NCI-H146 treated with DMSO at 0.1 percent for 48 hours (cell line): Measurements from ENCODE around the gene PROCA1.
"Not testable (repeated sequence)": the region's sequence is repeated elsewhere in the genome, so short reads cannot be mapped to it uniquely, and the experiment has no call there.

Experiments
- DNase-seq: peaks from one replicate; lab custom pipeline; 2025; ENCODE audit not compliant: unreplicated experiment; lab: John Stamatoyannopoulos, UW

Gene PROCA1

DNA sequence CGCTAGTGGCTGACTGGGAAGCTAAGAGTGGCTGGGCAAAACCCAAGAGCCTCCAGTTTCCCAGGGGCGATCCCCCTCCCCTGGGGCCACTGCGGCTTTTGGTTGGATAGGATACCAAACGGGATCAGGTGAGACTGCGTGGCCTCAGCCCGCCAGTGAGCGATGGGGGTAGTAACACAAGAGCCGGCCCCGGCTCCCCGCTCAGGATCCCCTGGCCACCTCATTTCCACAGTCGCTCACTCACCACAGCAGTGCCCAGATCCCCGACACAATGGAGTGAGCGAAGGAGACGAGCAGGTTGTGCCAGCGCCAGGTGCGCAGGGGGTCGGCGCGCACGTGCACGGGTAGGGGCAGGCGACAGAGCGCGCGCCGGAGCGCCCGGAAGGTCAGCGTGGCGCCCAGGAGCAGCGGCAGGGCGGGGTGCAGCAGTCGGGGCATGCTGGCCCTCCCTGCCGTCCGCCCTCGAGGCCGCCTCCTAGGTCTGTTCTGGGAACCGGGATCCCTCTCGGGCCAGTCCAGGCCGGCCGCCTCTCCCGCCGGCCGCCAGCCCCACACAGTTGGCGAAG is 14.1 kb upstream of the PROCA1 start:
- peak; percentile 57 for DNase-seq

DNA sequence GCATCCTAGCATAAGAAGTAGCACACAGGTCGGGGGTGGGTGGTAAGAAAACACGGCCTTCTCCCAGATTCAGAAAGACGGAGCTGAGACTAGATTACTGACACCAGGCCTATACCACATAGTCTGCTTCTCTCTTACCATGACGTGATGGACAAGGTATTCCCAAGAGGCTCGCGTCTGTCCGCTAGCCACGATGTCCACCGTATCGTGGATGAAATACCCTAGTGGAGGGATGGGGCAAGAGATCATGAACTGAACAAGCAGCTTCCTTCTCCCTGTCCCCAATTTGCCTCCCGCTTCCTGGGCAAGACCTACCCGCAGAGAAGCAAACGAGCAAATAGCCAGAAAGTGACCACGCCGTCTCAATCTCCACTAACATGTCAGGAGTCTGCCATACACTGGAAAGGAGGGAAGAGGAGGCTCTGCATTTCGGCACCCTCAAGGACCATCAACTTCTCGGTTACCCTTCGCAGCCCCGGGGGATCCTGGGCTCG is 13.5 kb upstream of the PROCA1 start:
- DNase-seq = peak; percentile 36

DNA sequence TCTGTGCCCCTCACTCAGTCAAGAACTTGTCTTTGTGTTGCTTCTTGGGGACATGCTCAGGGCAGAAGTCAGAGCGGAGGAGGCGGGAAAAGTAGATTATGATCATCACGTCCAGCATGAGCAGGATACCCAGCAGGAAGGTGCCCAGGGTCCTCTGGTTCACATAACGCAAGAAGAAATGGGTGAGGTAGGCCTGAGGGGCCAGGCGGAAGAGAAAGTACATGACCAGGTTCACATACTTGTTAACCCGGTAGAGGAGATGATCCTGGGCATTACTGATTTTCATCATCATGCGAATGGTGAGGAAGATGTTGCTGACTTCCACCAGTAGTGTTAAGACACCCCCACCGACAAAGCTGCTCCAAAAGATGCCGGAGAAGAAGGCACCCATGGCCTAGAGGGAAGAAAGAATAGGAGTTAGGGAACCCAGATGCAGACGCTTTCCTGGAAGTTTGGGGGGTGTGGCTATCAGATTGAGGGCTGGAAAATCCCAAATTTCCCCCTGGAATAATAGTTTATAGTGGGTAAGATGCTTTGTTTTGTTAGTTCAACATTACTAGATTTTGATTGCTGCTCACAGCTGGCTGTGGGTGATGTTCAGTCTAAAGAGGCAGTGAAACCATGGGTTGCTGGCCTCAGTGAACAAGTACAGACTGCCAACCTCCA is 12.9 kb upstream of the PROCA1 start:
- DNase-seq = no peak

DNA sequence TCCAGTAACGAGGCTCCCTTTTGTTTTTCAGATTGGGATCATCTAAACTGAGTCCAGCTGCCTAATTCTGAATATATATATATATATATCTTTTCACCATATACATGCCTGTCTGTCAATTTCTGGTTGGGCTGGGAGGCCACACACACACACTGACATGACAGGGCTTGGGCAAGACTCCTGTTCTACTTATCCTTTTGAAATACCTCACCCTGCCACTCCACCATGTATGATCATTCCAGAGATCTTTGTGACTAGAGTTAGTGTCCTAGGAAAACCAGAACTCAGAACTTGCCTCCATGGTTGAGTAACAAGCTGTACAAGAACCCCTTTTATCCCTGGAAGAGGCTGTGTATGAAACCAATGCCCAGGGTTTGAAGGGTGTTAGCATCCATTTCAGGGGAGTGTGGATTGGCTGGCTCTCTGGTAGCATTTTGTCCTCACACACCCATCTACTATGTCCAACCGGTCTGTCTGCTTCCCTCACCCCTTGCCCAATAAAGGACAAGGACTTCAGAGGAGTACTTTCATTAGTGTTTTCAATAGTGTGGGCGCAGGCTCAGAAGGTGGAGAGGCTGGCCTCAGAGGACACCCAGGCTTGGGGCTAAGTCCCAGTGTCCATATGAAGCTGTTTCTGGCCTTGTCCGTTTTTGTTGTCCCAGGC is 12.3 kb upstream of the PROCA1 start:
- not testable (repeated sequence) for DNase-seq

DNA sequence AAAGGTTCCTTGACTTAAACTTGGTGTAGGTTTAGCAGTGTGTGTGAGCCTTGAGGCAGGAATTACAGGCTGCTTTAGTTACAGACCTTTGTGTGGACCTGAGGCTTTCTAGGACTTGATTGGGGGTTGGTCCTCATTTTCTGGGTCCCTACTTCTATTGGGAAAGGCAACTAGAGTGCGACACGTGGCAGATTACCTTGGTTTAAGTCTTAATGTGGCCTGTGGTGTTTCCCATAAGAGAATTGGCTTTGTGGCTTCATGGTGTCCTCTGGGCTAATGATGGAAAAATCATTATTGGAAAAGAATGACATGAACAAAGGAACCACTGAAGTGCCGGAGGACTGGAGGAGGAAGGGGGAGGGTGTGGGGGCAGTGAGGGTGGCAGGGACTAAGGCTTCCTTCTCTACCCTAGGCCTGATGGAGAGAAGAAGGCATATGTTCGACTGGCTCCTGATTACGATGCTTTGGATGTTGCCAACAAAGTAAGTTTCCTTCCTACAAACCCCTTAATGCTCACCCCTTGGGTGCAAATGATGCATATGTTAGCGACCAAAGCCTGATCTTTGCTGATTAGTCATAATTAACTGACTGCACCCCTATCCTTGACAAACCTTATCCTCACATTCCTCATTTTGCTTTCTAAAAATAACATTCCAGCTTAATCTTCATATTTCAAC is 11.6 kb upstream of the PROCA1 start:
- DNase-seq = no peak

DNA sequence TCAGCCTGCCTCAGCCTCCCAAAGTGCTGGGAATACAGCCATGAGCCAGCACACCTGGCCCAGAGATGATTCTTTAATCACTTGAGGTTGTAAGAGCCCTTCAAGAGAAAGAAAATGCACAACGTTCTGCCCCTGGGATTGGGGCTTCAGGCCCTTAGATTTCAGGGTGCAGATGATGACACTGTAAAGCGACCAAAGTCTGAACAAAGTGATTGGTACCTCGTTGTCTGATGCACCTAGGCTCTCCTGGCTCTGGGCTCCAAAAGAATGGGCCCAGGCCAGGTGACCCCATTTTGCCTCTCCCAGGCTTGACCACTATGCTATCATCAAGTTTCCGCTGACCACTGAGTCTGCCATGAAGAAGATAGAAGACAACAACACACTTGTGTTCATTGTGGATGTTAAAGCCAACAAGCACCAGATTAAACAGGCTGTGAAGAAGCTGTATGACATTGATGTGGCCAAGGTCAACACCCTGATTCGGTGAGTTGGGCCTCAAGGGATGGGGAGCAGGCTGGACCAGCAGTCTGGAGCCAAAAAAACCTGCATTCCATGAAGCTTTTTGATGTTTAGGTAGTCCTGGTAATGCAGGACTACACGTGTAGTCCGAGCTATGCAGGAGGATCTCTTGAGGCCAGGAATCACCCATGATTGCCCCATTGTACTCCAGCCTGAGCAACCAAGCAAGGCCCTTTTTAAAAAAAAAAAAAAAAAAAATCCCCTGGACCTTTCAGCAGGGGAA is 10.9 kb upstream of the PROCA1 start:
- DNase-seq = no peak

DNA sequence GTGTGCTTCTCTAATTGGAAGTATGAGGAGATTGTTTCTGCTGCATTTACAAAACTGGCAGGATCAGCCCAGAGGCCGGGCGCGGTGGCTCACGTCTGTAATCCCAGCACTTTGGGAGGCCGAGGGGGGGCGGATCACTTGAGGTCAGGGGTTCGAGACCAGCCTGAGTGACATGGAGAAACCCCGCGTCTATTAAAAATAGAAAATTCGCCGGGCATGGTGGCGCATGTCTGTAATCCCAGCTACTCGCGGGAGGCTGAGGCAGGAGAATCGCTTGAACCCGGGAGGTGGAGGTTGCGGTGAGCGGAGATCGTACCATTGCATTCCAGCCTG is 9.3 kb upstream of the PROCA1 start:
- not testable (repeated sequence) for DNase-seq

DNA sequence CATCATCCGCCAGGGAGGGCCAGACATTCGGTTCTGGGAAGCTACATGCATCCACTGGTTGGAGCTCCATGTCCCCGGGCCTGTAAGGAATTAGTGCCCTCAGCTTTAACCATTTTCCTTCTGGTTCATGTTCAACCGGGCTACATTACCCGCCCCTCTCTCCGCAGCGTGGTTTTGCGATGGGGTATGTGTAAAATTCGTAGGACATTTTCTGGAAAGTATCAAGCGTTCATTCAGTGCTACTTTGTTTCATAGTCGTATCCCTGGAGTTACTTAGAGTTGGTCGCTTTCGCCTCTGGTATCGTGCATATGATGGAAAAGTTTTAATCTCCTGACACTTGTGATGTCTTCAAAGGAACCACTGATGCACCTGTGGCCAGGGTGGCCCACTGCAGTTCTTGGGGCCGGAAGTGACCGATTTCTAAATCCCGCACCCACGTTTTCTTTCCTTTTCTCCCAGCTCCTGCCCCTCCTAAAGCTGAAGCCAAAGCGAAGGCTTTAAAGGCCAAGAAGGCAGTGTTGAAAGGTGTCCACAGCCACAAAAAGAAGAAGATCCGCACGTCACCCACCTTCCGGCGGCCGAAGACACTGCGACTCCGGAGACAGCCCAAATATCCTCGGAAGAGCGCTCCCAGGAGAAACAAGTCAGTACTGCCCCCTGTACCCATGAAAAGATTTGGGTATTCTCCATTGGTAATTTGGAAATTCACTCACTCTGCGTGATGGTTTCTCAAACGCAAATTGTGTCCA is 8.7 kb upstream of the PROCA1 start:
- DNase-seq = no peak

DNA sequence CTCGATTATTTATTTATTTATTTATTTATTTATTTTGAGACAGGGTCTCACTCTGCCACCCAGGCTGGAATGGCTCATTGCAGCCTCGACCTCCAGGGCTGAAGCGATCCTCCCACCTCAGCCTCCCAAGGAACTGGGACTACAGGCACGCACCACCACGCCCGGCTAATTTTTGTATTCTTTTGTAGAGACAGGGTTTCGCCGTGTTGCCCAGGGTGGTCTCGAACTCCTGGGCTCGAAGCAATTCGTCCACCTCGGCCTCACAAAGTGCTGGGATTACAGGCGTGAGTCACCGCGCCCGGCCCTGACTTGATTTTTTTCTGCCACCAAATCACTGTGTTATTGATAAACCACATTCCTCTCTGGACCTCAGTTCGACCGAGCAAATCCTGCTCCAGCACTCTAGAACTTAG is 7.3 kb upstream of the PROCA1 start:
- no peak for DNase-seq

DNA sequence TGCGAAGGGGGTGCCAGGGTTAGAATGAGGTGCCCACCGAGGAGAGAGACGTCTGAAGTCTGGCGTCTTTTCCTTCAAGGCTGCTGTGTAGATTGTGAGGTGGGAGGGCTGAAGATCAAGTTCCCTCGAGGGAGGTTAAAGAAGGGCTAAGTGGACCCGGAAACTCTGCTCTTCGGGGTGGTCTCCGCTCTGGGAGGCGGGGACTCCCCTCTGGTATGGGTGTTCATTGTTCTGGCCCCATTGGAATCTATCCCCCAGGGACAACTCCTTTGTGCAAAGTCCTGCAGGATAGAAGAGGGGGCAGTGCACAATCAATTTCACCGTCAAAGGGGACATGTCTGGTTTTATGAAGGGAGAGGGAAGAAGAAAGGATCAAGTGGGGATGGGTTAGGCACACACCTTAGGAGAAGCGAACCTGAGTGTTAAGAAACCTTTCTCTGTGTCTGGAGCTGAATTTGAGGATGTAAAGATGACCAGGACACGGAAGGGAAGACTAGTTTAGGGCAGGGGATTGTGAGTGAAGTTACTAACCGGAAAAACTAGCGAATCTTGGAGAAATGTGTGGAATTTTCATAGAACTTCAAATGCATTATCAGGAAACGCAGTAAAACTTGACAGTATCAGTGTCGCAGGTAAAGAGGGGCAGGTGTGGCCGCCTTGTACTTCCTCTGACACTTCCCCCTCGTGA is 6.8 kb upstream of the PROCA1 start:
- DNase-seq = no peak

DNA sequence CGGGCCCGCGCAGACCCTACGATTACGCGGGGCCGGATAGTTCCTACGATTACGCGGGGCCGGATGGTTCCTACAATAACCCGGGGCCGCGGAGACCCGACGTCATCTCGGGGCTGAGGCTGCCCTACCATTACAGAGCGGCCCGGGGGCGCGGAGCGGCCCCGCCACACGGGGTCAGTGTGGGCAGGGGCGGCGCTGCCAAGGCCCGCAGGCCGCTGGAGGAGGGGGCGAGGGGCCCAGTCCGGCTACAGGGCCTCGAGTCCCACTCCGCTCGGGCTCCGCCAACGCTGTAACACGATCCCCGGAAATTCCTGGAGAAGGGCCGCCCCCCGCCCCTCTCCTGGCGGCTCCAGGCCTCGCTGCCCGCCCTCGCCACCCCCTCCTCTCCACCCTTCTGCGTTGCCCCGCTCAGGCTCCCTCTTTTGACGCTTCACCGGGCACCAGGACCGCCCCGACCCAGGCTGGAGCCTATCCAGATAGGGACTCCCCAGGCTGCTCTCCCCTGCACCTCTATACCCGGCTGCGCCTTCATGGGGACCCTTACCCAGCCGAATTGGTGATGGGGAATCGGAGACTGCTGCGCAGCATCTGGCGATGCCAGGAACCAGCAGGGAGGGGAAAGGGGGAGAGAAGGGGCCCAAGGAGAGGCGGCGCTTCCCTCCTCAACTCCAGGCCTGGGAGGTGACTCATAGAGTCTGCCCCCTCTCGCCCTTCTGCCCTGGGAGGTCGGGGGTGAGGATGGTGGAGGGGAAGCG is 6.1 kb upstream of the PROCA1 start, which contains the start of gene RAB34:
Gene RAB34, minus strand, starts transcription at position 291 of the 755 bp plus-strand sequence. CDS start 602 bp downstream, outside the sequence.
- DNase-seq = peak; percentile 42

DNA sequence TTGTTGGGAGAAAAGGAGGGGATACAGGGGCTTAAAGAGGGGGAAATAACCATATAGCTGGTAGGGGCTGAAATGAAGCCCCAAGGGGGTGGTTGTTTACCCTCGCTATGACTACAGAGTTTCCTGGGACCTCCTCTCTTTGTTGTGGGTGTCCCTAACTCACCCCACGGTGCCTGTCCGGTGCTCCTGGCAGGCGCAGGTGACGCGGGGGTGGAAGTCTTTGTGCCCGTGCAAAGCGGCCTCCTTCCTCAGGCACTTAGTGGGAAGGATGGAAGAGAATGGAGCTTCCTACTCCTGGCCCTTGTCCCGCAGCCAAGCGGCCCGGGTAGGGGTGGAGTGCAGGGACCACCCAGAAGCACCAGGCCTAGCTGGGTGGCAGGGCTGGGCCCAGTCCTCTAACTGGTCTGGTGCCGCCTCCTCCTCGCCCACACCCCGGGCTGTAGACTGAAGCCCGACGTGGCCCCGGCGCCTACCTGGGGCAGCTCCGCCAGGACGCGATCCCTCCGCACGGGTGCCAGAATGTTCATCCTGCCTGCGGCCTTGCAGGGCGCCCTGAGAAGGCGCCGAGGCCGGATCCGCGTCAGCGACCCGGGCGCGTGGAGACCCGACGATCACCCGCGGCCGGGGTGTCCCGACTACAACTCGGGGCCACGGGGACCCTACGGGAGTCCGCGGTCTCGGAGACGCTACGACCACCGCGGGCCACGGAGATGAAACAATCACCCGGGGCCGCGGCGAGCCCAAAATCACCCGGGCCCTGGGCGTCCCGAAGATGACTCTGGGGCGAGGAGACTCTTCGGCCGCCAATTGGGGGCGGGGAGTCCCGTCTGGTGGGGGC is 5.3 kb upstream of the PROCA1 start:
- DNase-seq = no peak

DNA sequence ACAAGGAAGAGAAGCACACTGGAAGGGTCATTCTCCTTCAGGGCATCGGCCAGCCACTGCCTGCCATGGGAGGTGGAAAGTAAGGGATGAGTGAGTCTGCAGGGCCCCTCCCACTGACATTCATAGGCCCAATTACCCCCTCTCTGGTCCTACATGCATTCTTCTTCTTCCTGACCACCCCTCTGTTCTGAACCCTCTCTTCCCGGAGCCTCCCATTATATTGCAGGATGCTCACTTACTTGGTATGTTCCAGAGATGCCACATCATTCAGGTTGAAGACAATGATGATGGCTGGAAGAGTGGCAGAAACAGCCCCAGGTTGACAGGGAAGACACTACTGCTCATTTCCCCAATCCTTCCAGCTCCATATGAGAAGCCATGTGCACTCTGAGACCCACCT is 3.5 kb upstream of the PROCA1 start:
- DNase-seq = no peak

DNA sequence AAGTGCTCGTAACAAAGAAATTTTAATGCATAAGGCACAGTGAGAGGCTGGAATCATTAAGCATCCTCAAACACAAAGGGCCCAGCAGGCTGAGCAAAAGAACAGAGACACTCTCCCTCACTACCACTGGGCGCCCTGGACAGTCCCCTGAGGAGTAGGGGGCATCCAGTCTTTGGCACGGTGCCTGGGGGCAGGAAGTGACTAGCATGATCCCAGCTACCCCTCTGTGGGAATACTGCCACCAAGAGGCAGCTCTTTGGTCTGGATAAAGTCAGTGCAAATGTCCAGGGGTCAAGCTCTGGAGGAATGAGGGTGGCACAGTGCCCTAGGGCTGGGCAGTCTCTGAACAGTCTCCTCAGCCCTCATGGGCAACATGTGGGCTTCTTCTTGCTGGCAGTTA is 2.6 kb upstream of the PROCA1 start:
- no peak for DNase-seq

DNA sequence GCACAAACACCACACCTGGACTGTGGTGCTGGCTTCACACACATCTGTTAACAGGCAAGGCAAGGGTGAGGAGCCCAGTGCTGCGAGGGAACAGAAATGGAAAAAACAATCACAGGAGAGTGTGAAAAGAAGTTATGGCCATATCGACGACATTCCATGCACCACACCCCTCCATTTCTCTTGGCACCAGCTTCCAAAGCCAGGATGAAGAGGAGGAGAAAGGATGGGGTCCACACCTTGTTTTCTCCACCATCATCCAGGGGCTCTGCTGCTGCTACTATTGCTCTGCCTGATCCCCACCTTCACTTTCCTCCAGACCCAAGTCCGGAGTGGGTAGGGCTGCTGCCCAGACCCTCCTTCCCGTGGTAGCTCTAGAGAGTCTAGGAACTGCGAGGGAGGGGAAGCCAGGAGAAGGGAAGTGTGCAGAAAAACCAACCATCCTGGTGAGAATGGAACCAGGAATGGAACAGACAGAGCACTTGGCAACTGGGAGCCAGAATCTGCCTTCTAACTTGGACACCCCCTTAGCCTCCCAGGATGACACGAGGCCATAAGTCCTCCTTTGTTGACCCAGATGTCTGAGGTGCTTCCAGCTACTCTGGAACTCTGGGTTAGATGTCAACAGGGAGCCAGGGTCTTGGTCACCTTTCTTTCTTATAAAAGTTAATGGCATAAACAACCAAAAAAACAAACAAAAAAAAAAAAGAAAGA is 1.2 kb upstream of the PROCA1 start:
- DNase-seq = no peak

DNA sequence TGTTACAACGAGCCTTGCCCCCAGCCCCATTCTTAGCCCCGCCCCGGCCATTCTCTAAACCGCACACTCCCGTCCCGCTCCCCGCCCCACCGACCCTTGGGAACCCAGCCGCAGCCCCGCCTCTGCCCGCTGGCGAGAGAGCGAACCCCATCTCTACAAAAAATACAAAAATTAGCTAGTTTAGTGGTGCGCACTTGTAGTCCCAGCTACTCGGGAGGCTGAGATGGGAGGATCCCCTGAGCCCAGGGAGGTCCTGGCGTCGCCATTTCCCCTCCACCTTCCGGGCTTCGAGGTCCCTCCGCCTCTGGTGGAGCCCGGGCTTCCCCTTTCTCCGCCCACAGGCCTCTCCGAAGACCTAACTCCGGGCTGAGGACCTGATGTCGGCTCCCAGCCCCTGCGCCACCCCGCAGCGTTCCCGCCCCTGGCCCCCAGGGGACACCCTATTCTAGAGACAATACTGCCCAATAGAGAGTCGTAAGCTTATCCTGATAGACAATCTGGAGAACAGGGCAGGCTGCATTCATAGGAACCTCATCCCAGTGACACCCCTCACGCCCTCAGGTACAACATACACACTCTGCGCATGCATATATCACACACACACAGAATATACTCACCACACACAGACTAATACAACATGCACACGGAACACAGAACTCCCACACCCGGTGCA is 480 bp upstream of the PROCA1 start:
- DNase-seq = no peak
